Ishikawa (cell line): ENCODE data around the gene SPSB3.

Experiments
- CREB1 ChIP-seq: IDR thresholded peaks from 2 replicates; pipeline ENCODE4 v1.6.1; 2012; ENCODE audit warnings: low read depth
- EP300 ChIP-seq: IDR thresholded peaks from 2 replicates; pipeline ENCODE4 v1.6.1; 2012; ENCODE audit warnings: borderline replicate concordance
- FOXM1 ChIP-seq: IDR thresholded peaks from 2 replicates; pipeline ENCODE4 v1.6.1; 2012; ENCODE audit warnings: low read depth, borderline replicate concordance
- RAD21 ChIP-seq: IDR thresholded peaks from 2 replicates; pipeline ENCODE4 v1.6.1; 2012; ENCODE audit warnings: low read depth
- YY1 ChIP-seq: IDR thresholded peaks from 2 replicates; pipeline ENCODE4 v1.6.1; 2012; ENCODE audit warnings: low read depth

- TF ChIP-seq YY1 (no peak), FOXM1 (no peak), CREB1 (no peak), RAD21 (no peak), EP300 (no peak)
These were observed 18.3 kb upstream of the SPSB3 start for GRCh38 chr16:1800701-1801100.
